Urothelium cell line (cell line): ENCODE results near the gene HSD17B8.

Experiments
- DNase-seq: peaks from one replicate; pipeline ENCODE4 v3.0.0; 2011; ENCODE audit warnings: low spot score, mixed read lengths
- FAIRE-seq: peaks from 2 replicates; lab custom pipeline; 2011; peaks lifted over from hg19 to GRCh38; lab: Jason Lieb, UNC

HSD17B8 gene

DNA sequence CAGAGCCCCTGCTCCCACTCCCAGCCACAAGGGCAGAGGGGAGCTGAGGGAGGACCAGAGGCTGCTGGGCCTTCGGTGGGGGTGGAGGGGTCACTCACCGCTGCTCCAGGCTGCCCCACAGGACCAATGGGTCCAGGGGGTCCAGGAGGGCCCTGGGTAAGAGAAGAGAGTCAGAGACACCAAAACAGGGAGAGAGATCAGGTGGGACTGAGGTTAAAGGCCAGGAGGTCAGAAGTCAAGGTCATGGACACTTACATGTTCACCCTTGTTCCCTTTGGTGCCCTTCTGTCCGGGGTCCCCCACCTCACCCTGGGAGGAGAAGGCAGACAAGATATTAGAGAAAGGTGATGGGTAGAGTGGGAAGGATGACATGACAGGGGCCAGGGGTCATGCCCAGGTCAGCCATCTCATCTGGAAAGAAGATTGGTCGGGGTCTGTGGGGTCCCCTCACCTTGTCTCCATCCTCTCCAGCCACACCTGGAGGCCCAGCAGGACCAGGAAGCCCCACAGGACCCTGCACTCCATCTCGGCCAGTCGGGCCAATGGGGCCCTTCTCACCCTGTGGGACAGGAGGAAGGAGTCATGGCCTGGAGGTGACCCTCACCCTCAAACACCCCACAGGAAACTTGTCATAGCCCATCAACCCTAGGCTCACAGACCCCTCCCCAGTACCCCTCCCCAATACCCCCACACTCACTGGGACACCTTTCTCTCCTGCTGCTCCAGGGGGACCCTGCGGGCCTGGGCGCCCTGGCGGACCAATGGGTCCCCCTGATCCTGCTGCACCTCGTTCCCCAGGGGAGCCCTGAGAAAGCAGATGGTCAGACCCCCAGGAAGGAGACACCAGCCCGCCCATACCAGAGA, 33.2 kb upstream of the HSD17B8 start:
- DNase-seq, result no peak
- no peak for FAIRE-seq

DNA sequence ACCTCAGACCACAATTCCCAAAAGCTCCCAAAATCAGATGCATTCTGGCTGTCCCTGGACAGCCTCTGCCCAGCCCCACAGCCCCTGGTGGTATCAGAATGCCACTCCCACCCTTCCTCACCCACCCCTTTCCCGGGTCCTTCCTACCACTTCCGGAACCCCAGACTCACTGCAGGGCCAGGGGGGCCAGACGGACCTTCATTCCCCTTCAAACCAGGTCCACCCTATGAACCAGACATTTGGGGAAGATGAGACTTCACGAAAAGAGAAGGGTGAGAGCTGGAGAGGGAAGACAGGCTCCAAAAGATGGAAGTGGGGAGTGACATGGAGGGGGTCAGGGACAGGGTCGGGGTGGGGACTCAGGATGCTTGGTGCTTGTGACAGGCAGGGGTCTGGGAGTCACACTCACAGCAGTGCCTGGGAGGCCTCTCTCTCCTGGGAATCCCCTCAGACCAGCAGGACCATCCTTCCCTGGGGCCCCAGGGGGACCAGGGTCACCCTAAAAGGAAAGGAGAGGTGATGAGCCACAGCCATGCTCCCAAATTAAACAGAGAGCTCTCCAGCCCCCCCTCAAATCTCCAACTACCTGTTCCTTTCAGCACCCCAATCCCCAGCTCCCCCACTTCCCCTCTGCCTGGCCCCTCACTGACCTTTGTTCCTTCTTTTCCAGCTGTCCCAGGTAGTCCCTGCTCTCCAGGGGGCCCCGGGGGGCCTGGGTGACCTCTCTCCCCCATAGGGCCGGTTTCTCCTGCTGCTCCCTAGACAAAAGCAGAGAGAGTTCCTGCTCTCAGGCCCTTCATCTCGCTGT, 32.4 kb upstream of the HSD17B8 start:
- DNase-seq (no peak), FAIRE-seq (no peak)

DNA sequence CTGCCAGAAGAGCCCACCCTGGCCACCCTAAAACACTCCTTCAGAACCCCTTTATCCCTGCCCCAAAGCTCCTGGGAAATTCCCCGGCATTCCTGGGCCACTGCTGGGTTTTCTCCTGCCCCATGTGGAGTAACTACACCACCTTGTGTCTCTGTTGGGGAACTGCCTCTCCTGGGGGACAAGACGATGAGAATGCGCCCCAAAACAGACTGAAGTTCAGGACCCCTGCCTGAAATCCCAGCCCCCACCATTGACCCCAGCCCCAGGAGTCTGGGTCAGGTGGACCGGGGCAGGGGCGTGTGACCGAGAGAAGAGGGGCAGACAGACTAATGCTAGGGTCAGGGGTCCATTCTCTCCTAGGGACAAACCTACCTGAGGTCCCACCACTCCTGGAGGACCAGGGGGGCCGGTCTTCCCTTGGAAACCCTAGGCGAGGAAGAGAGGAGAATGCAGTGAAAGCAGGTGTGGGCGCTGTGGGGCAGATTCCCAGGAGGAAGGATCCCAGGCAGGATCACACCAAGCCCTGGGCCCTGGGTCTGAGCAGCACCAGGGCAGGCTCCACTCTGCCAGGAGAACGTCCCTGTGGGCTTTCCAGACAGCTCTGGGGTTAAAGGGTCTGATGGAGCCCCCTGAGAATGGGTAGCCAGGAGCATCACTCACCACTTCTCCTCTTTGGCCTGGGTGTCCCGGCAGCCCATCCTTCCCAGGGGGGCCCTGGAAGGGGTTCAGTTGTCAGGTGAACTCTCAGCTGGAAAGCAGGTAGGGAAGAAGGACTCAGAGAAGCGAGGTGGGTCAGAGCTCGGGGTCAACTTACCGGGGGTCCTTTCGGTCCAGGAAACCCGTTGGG, 31.5 kb upstream of the HSD17B8 start:
- DNase-seq (peak; percentile 44), FAIRE-seq (no peak)

DNA sequence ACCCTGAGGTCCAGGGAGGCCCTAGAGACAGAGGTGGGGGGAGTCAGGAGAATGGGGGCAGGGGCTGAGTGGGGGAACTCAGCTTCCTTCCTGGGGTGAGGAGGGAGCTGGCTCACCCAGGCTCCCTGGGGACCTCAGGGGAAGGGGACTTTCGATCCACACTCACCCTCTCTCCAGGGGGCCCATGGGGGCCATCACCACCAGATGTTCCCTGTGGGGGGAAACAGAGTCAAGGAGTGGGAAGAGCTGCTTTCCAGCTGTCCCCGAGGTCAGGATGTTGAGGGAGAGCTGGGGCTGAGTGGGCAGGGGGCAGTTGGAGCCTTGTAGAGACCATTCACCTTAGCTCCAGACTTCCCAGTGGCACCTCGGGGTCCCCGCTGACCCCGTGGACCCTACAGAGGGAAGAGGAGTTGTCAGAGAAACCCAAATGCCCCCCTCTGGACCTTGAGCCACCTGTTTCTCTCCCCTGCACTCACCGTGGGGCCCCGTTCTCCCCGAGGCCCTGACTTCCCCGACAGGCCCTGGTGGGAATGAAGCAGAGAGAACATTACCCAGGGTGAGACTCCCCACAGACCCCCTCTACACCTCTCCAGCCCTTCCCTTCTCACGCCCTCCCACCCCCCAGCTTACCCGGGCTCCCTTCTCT, 30.8 kb upstream of the HSD17B8 start:
- FAIRE-seq (no peak), DNase-seq (no peak)

DNA sequence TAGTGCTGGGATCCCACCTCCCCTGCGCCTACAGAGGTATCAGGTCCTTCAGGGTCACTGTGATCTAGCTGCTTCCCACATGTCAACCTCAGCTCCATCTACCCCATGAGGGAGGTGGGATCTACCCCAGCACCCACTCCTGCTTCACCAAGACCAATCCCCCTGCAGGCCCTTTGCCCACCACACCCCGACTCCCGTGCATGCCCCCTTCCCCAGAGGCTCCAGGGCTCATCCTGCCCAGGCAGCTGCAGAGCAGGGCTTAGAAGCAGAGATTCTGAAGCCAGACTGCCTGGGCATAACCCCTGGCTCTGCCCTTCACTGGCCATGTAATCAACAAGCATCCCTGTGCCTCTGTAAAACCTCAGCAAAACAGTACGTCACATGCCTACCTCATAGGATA, 29.7 kb upstream of the HSD17B8 start:
- FAIRE-seq, result no peak
- no peak for DNase-seq

DNA sequence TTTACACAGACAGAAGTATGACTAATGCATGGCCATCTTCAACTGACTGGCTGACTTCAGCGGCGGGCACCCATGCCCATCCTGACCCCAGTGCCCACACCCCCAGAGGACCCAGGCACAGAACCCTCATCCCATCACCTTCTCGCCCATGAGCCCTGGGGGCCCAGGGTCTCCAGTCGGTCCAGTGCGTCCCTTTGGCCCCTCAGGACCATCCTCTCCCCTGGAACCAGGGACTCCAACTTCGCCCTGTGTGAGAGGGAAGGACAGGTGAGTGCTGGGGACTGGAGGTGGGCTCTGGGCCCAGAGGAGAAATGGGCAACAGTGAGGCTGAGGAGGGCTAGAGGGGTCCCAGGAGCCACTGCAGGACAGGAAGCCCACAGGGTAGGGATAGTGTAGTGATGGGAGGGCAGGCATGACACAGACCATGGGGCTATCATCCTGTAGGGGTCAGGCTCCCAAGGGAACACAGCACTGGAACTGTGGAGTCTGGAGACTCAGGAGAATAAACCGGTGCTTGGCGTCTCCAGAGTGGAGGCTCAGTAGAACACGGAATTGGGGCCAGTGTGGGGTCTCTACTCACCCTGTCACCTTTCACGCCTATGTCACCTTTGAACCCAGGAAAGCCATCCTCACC, 28.9 kb upstream of the HSD17B8 start:
- DNase-seq (no peak), FAIRE-seq (no peak)

DNA sequence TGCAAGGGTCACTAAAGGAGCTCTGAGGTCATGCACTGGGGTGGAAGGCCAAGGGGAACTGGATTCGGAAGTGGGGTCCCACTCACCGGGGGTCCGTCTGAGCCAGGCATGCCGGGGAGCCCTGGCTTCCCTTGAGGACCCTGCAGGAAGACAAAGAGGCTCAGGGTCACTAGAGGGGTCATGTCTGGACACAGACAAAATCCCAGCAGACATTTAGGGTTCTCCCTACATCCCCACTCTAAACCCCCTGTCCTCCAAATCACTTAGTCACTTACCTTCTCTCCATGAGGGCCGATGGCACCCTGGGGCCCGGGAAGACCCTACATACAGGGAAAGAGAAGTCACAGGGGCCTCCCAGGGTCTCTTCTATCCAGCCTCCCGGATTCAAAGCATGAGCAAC, 27.5 kb upstream of the HSD17B8 start:
- DNase-seq, result no peak
- no peak for FAIRE-seq

DNA sequence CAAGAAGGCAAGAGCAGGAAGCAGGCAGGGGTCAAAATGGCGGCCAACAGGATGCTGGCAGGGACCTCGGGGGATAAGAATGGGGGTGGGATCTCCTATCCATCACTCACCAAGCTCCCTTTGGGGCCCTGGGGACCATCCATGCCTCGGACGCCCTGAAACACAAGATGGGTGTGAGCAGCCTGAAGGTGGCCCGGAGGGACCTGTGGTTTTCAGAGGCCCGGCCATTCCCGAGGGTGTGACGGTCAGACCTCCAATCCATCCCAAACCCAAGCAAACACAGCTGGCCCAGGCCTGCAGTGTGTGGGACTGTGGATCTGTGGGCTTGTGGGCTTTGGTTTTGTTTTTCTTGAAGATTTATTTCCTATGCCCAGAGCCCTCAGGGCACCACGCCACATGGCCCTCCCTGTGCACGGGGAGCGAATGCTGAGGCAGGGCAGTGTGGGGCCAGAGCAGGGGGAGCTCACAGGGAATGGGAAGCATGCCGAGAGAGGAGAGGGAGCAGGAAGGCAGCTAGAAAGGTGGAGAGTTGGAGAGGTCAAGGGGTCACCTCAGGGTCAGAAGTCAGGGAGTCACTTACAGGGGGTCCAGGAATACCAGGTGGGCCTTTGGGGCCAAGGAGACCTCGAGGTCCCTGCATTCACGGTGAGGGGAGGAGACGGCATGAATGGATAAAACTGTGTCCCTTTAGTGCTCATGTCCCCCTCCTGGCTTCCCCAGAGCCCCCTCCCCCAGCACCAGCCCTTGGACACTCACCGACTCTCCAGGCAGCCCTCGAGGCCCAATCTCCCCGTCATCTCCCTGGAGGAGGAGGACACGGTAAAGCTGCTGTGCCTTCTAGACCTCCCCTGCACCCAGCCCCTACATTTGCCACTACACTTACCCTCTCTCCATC, 26.7 kb upstream of the HSD17B8 start:
- FAIRE-seq, result no peak
- no peak for DNase-seq

DNA sequence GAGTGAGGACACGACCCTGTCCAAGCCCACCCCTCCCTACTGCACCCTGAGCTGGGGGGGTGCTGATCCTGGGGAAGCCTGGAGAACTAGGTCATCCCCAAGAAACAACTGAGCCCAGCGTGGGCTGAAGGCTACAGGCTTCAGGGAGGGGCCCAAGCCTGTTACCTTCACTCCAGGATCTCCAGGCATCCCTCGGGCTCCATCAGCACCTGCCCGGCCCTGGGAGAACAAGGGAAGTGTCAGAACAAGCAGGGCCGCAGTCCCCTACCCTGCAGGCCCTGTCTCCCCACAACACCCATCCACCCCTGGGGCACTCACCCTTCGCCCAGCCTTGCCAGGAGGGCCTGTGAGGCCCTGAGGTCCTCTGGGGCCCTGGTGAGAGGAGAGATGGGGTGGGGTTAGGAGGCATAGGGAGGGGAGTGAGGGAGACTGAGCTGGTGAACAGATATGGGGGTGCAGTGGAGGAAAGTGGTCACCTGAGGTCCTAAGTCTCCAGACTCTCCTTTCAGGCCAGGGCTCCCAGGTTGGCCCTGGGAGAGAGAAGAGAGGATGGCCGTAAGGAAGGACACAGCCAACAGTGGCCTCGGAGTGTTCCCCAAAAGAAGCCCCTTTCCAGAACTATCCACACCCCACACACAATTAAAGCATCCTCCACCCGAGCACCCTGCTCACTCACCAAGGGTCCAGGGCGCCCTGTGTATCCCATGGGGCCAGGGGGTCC, 25.5 kb upstream of the HSD17B8 start:
- FAIRE-seq, result no peak
- no peak for DNase-seq

DNA sequence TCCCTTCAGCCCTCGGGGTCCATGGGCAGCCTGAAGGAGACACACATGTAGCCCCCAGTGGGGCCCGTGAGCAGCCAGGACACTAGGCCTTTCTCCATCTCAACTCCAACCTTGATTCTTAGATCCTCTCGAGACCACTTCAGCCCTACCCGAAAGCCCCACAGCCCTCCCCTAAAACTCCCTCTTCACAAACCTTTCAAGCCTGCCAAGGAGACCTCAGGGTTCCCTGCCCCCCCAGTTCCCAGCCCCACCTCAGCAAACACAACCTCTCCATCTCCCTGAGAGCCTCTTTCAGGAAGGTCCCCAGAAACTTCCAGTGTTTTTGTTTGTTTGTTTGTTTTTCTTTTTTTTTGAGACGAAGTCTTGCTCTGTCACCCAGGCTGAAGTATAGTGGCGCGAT, 23.3 kb upstream of the HSD17B8 start:
- no peak for DNase-seq
- no peak for FAIRE-seq

DNA sequence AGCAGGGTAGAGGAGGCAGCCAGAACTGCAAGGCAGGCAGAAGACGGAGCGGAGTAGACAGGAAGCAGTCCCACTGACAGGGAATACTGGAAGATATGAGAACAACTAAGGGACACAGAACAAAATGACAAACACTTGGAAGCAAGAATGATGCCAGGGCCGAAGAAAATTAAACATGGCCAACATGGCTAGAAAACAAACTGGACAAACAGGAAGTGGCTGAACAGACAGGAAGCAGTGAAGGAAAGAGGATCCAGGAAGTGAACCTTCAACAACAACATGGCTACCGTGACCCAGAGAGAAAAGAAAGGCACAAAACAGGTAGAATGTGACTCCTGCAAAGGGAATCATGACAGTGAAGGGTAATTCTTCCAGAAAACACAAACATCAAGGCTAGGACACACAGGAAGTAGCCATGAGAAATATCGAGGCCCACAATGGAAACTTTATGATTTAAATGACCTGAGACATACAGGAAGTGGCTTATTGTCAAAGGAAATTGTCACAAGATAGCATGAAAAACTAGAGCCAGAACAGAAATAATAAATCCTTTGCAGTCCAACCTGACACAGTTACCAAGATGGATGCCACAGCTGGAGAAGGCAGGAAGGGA, 21.3 kb upstream of the HSD17B8 start:
- DNase-seq (no peak), FAIRE-seq (no peak)

DNA sequence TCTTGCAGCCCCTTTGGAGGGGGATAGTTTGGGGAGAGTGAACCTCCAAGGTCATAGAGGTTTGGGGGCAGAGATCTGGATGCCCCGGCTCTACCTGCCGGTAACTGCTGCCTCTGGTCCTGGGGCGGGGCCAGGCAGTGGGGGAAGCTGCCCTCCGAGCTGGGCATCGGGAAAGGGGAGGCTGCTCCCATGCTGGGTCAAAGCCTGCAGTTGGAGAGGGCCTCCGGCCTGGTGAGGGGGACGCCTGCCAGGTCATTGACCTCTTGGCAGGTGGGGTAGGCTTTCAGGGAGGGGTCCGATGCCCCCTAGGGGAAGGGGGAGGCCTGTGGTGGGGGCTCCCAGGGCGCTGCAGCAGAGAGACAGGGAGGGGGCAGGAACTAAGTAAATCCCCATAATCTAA, 19.3 kb upstream of the HSD17B8 start:
- FAIRE-seq (no peak), DNase-seq (no peak)

DNA sequence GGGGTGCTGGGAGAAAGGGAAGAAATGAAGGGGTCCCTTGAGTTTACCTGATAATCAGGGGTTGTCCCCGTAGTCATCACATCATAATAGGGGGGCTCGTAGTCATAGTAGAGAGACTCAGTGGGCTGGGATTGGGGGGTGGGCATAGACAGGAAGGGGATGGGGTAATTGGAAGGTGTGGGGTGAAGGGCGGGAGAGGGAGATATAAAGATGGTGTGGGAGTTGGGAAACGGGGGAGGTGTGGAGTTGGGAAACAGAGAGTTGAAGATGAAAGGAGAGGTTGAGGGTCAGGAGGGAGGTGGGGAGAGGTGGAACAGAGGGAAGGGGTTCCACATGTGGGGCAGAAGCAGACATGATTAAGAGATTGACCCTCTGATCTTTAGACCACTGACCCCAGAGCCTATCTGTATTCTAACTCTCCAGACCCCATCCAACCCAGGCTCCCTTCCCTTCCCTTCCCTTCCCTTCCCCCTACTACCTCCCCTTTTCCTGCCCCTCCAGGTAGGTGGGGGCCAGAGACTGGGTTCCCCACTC, 18.7 kb upstream of the HSD17B8 start:
- no peak for FAIRE-seq
- no peak for DNase-seq

DNA sequence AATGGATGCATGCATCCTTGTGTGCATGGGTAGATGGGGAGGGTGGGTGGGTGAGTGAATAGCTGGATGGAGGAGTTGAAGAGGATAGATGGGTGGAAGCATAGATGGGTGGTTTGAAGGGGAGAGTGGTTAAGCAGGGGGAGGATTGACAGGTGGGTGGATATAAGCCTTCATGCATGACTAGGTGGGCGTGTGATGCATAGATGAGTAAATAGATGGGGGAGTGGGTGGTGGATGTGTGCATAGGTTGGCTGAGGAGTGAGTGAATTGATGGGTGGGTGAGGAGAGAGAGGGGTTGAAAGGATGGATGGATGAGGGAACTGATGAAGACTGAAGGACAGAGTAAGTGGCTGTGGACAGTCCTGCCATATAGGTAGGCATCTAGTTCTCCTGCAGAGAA, 16.6 kb upstream of the HSD17B8 start:
- DNase-seq (no peak), FAIRE-seq (no peak)

DNA sequence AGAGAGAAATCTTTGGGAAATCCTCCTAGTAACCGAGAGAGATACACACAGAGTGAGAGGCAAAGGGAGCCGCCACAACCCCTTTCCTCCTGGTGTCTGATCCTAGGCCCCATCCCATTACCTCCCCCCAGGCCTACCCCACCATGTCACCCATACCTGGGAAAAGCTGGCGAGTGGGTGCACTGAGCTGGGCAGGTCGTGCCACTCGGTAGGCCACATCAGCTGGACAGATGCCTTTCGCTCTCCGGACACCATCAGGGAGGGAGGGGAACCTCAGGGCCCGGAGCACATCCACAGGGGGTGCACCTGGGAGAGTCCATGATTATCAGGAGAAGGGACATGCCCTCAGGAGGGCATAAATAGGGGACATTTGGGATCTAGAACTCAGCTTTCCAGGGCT, 15.3 kb upstream of the HSD17B8 start:
- no peak for FAIRE-seq
- DNase-seq, result no peak

DNA sequence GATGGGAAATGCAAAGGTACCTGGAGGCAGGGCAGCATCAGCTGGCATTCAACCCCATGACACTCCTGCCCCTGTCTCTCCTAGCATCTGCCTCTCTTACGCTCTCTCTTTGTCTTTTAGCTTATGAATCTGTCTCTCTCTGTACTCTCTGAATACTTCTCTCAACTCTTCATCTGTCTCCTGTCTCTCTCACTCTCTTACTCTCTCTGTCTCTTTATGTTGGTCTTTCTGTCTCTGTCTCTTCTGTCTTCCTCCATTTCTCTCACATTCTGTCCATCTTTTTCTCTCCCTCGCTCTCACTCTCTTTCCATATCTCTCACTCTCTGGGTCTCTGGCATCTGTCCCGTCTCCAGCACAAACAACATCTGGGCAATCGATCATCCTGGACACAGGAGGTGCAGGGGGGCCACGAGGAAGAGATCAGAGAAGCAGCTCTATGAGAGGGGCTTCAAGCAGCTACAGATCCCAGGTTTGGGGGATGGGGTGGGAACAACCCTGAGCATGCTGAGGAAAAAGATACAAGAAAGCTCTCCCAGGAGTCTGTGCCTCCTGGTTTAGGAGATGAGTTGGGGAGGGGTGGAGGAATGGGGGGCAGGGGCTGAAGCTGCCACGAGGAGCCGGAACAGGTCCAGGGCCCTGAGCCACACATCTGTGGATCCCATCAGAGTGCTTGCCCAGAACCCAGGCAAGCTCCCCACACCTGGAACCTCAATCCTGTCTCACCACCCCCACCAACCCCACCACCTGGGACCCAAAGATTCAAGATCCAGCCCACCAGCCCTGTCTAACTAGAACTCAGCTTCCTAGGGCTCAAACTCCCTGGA, 14.6 kb upstream of the HSD17B8 start:
- DNase-seq, result no peak
- no peak for FAIRE-seq

DNA sequence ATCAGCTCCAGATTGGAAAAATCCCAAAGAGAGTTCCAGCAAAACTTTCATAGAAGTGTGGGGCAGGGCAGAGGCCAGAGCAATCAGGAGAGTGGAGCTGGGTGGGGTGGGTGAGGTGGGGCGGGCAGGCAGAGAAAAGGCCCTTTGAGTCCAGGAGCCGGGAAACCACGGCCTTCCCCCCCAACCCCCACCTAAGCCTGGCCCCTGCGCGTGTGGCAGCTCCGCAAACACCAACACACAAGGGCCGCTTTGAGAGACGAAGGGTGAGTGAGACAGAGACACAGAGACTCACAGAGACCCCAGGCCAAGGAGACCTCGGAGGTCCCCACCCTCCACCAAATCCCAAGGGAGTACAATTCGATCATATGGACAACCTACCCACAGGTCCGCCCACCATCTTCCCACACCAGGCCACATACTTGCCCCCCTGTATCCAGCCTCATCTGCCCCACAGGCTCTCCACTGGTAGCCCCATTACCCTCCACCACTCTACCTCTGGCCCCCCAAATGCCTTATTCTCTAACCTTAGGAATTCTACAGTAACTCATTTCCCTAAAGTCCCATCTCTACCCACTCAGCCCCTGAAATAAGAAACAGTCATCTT, 13.8 kb upstream of the HSD17B8 start:
- FAIRE-seq, result no peak
- DNase-seq, result no peak
